GM21737 (cell line): ENCODE measurements around the gene KCNQ2.

ENCODE experiments used
- ATAC-seq: cut with Tn5 transposase; IDR thresholded peaks from one replicate; pipeline ENCODE4 v1.9.1; 2021; ENCODE audit warnings: mild to moderate bottlenecking, moderate library complexity; ENCODE audit not compliant: unreplicated experiment

Gene KCNQ2

GRCh38 chr20:63361519-63362435, 110.7 kb downstream of the KCNQ2 start:
- no peak for ATAC-seq

GRCh38 chr20:63360850-63361518, 111.5 kb downstream of the KCNQ2 start, which contains the start of gene CHRNA4:
Gene CHRNA4, minus strand, starts transcription at chr20:63361349. Its CDS starts 184 bp downstream, at chr20:63361165.
- no peak for ATAC-seq

GRCh38 chr20:63359937-63360849, 112.3 kb downstream of the KCNQ2 start:
- ATAC-seq = no peak

GRCh38 chr20:63359164-63359934, 113.1 kb downstream of the KCNQ2 start:
- ATAC-seq = no peak

DNA sequence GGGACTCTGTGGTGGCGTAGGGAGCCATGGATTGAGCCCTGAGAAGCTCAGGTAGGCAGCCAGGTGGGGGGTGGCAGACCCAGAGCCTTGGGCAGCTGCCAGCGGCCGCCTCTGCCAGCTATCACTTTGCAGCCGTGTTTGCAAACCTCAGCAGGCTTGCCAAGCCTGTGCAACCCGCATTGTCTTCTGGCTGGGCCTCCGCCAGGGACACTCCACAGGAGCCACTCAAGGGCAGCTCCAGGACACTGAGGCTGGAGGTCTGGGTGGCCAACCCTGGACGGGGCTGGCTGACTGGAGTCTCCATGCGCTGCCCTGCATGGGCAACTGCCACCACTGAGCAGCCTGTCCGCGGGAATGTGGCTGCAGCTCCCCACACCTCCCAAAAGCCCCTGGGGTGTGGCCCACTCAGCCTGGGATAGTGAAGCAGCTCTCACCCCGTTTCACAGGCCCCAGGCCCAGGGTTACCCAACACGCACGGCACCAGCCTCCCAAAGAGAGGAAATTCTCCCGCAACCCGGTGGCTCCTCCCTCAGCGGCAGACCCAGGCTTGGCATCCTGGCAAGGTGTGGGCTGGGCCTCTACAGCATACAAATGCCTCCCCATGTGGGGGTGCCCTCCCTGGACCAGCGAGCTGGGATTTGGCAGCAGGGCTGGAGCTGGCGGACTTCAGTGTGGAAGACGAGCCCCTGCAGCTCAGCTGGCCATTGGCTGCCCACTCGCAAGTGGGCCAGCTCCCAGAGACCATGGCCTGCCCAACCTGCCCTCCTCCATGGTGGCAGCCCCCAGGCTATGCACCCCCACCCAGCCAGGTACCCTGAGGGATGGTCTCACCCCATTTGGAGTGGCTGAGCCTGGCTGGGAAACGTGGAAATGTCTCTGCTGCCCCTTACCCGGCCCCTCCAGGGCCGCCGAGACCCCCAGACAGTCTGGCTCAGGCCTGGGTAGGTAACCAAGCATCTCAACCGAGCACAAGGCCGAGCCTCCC, 114.2 kb downstream of the KCNQ2 start:
- no peak for ATAC-seq

DNA sequence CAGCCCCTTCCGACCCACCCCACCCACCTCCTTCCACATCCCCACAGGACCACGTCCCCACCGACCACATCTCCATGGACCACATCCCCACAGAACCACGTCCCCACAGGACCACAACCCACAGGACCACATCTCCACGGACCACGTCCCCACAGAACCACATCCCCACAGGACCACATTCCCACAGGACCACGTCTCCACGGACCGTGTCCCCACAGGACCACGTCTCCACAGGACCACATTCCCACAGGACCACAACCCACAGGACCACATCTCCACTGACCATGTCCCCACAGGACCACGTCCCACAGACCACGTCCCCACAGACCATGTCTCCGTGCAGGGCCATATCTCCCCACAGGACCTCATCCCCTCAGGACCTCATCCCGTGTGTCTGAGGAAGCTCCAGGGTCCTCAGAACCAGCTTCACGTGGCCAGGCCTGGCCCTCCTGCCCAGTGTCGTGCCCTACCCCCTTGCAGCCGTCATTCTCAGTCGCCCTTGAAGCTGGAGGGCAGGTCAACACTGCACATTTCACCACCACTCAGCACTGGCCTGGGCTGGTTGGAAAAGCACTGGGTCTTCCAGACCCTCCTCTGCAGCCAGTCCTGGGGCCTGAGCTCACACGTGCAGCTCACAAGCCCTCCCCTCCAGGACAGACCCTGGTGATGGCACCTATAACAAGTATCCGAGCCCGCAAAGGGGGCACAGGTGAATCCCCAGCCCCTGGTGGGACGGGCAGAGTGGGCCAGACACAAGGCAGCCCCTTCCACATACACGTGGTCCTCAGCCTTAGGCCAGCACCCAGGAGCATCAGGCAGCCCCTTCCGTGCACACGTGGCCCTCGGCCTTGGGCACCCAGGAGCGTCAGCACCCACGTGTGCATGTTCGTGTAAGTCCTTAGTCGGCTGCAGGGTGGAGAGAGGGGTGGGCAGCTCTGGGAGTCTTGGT, 115.2 kb downstream of the KCNQ2 start:
- ATAC-seq = no peak

DNA sequence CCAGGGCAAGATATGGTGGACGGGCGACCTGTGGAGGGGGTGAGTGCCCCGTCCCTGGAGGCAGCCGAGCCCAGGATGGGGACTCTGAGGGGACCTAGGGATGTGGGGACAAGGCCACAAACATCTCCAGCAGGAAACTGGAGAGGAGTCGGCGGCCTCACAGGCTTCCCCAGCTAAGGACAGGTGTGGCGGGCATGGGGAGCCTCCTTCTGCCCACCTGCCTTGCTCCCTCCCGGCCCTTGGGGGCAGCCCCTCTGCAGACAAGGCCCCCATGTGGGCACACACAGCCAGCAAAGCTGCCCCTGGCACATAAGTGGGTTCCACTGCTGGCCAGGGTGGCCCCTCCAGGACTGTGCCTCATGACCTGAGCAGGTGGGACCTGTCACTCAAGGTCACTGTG, 115.9 kb downstream of the KCNQ2 start:
- ATAC-seq = no peak

- ATAC-seq = no peak
These were observed 116.6 kb downstream of the KCNQ2 start for GRCh38 chr20:63355781-63356295.

GRCh38 chr20:63354636-63355350, 117.7 kb downstream of the KCNQ2 start:
- ATAC-seq = no peak

DNA sequence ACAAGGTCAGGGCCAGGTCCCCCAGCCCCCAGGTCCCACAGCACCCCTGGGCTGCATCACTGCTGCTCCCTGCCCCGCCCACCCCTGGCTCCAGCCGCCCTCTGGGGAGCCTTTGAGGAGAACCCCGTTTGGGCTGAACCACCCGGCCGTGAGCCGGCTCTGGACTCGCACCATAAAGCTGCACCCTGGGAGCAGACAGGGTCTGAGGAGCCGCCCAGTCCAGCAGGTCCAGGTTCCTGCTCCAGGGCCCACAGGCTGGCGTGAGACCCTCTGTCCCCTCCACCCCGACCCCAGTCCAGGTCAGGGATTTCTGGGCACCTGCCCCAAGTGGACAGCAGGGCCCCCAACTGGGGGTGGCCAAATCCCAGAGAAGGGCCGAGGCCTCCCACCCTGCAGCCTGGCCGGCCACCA, 119.6 kb downstream of the KCNQ2 start:
- ATAC-seq = no peak

DNA sequence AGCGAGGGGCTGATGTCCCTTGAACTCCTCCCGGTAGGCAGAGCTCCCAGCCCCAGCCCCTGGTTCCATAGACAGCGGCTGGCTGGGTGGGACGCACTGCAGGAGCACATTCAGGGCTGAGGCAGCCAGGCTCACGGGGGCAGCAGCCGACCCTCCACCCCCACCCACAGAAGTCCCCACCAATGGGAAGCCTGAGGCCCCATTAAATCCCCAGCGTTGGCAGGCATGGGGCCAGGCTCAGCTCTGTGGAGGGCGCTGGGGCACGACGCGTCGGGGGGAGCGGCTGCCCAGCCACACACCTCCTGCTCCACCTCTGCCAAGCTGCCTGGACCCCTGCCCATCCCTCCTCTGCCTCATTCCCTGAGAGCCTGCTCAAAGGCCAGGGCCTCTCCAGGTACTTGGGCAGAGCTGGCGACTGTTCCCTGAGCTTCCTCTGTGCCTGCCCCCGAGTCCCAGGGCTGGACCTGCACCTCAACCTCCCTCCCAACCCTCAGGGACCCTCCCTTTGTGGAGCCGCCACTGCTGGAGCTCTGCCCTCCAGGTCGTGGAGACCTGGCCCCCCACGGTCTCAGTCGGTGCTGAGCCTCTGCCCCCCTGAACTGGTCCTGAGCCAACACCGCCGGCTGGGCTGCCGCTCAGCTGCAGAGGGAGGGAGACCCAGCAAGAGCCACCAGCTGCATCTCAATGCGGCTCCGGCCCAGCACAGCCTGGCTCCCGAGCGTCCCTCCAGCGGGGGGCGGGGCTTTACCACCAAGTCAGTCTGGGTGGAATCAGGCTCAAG, 120.5 kb downstream of the KCNQ2 start:
- ATAC-seq = no peak

GRCh38 chr20:63351326-63351700, 121.1 kb downstream of the KCNQ2 start:
- ATAC-seq = no peak

GRCh38 chr20:63350597-63351325, 121.7 kb downstream of the KCNQ2 start:
- ATAC-seq = no peak
